SK-N-SH (cell line): Measurements from ENCODE around the gene NCAM1. TPM values are rescaled to one million over a fixed set of nuclear protein-coding genes. Genes with fewer than 3 reads are reported as not detected.

Experiments
- CTCF ChIA-PET: fragments of 300-600, 350-600 bp; formaldehyde crosslinking; extraction: SDS; loops from one replicate; lab custom pipeline; 2021; lab: Yijun Ruan, JAX
- POLR2A ChIA-PET: fragments of 350-600 bp; sonication (Branson Sonifier 250); formaldehyde crosslinking; extraction: SDS; loops from one replicate; lab custom pipeline; 2020; ENCODE audit warnings: antibody characterized with exemption, inconsistent platforms; lab: Yijun Ruan, JAX
- DNase-seq: peaks from one replicate; pipeline ENCODE4 v3.0.0; 2012
- H2AFZ ChIP-seq: fragments of 200-600 bp; sonication (generic); 2 replicates; pipeline ENCODE4 v1.8.1; 2016; ENCODE audit warnings: antibody characterized with exemption, mild to moderate bottlenecking, low read depth
- H3F3A ChIP-seq: fragments of 200-600 bp; sonication (generic); replicated peaks from 2 replicates; pipeline ENCODE3; 2016; ENCODE audit warnings: antibody characterized with exemption, mild to moderate bottlenecking; ENCODE audit not compliant: insufficient read depth
- H3K27ac ChIP-seq, 2 experiments: fragments of 200-500 bp in 1 of 2; fragments of 200-600 bp in 1 of 2; sonication (Bioruptor generic) in 1 of 2; sonication (generic), shearing (Covaris generic) in 1 of 2; 2 replicates each; pipeline versions ENCODE4 v1.5.1 to v1.6.1; 2014 to 2016; ENCODE audit warnings: low read depth in 2 of 2, inconsistent platforms in 1 of 2, low read length in 1 of 2, mild to moderate bottlenecking in 1 of 2, mixed read lengths in 1 of 2
- H3K27me3 ChIP-seq: fragments of 200-600 bp; sonication (generic), shearing (Covaris generic); 2 replicates; pipeline ENCODE4 v1.6.1; 2016; ENCODE audit warnings: mixed run types; ENCODE audit not compliant: insufficient read depth
- H3K36me3 ChIP-seq, 2 experiments: fragments of 200-500 bp in 1 of 2; fragments of 200-600 bp in 1 of 2; sonication (Bioruptor generic) in 1 of 2; sonication (generic) in 1 of 2; replicated peaks in 1 of 2; 2 replicates each; pipeline versions ENCODE3 to v1.5.1; 2014 to 2016; ENCODE audit warnings: low read length in 1 of 2, mild to moderate bottlenecking in 1 of 2; ENCODE audit not compliant: insufficient read depth in 2 of 2, control insufficient read depth in 1 of 2
- H3K4me1 ChIP-seq, 2 experiments: fragments of 200-500 bp in 1 of 2; fragments of 200-600 bp in 1 of 2; sonication (Bioruptor generic) in 1 of 2; sonication (generic), shearing (Covaris generic) in 1 of 2; 2 replicates each; pipeline versions ENCODE4 v1.5.1 to v1.6.1; 2014 to 2016; ENCODE audit warnings: low read depth in 1 of 2, low read length in 1 of 2, mixed run types in 1 of 2; ENCODE audit not compliant: insufficient read depth in 2 of 2, control insufficient read depth in 1 of 2
- H3K4me2 ChIP-seq: fragments of 200-600 bp; sonication (generic), shearing (Covaris generic); 2 replicates; pipeline ENCODE4 v1.6.1; 2017; ENCODE audit warnings: mixed run types
- H3K4me3 ChIP-seq, 2 experiments: fragments of 200-500 bp in 1 of 2; fragments of 200-600 bp in 1 of 2; sonication (Bioruptor generic) in 1 of 2; sonication (generic), shearing (Covaris generic) in 1 of 2; 2 replicates each; pipeline versions ENCODE4 v1.5.1 to v1.8.1; 2014 to 2016; ENCODE audit warnings: low read depth in 2 of 2, inconsistent platforms in 1 of 2, low read length in 1 of 2, mild to moderate bottlenecking in 1 of 2, mixed read lengths in 1 of 2, moderate library complexity in 1 of 2
- H3K79me2 ChIP-seq: fragments of 200-600 bp; sonication (generic); 2 replicates; pipeline ENCODE4 v1.8.1; 2017; ENCODE audit warnings: mild to moderate bottlenecking; ENCODE audit not compliant: insufficient read depth
- H3K9ac ChIP-seq: fragments of 200-600 bp; sonication (generic); 2 replicates; pipeline ENCODE4 v1.6.1; 2017; ENCODE audit warnings: mixed run types
- H3K9me2 ChIP-seq: fragments of 200-600 bp; sonication (generic); 2 replicates; pipeline ENCODE4 v1.6.1; 2017; ENCODE audit warnings: mixed run types
- H3K9me3 ChIP-seq: fragments of 200-600 bp; sonication (generic); 2 replicates; pipeline ENCODE4 v1.6.1; 2017; ENCODE audit warnings: mixed run types, mild to moderate bottlenecking, moderate library complexity
- H4K20me1 ChIP-seq: fragments of 200-600 bp; sonication (generic); 2 replicates; pipeline ENCODE4 v1.6.1; 2017; ENCODE audit warnings: mild to moderate bottlenecking, mixed run types; ENCODE audit not compliant: insufficient read depth
- CHD2 ChIP-seq: fragments of 150-350 bp; IDR thresholded peaks from 2 replicates; pipeline ENCODE4 v1.6.1; 2018; ENCODE audit warnings: low read length; ENCODE audit not compliant: partially characterized antibody
- CTCF ChIP-seq: fragments of 200-600 bp; sonication (generic); IDR thresholded peaks from 2 replicates; pipeline ENCODE4 v1.6.1; 2017; ENCODE audit warnings: antibody characterized with exemption, mild to moderate bottlenecking, moderate library complexity
- ELF1 ChIP-seq: IDR thresholded peaks from 2 replicates; pipeline ENCODE4 v1.4.0; 2012
- FOSL2 ChIP-seq: IDR thresholded peaks from 2 replicates; pipeline ENCODE4 v1.4.0; 2012; ENCODE audit warnings: low read depth, mild to moderate bottlenecking, moderate library complexity, borderline replicate concordance
- FOXJ3 ChIP-seq: sonication (generic); formaldehyde crosslinking; IDR thresholded peaks from 2 replicates; pipeline ENCODE4 v1.5.1; 2020; ENCODE audit warnings: mild to moderate bottlenecking, missing genetic modification reagents
- JUND ChIP-seq: IDR thresholded peaks from 2 replicates; pipeline ENCODE4 v1.4.0; 2012
- NFIC ChIP-seq: IDR thresholded peaks from 2 replicates; pipeline ENCODE4 v1.4.0; 2012; ENCODE audit warnings: borderline replicate concordance
- POLR2AphosphoS5 ChIP-seq: IDR thresholded peaks from 2 replicates; pipeline ENCODE4 v1.6.1; 2012; ENCODE audit warnings: low read depth, low read length
- RFX5 ChIP-seq: IDR thresholded peaks from 2 replicates; pipeline ENCODE4 v1.6.1; 2012; ENCODE audit warnings: mild to moderate bottlenecking, improper control_type of control experiment, low read length
- ZBTB33 ChIP-seq: IDR thresholded peaks from 2 replicates; pipeline ENCODE4 v1.4.0; 2012; ENCODE audit warnings: low read depth, borderline replicate concordance
- WGBS: methylation state at CpG from one replicate; pipeline ENCODE4 v1.1.6; 2017; ENCODE audit warnings: low lambda C conversion rate; 5-methylcytosine and 5-hydroxymethylcytosine counted together
- polyA plus RNA-seq, 3 experiments: library from polyadenylated mRNA; depleted of rRNA; stranded (reverse); fragments of >200 nt; gene quantifications; 2 replicates each; pipeline ENCODE4 v1.2.3, GENCODE V29; 2012

NCAM1 gene
- polyA plus RNA-seq, 1 of the 3 experiments (the other 2 are of a cell fraction), result 19.4 TPM

- H3K27ac ChIP-seq, result no peak overlapping the region
- no peak overlapping the region for H2AFZ ChIP-seq
- H3K9me3 ChIP-seq, result no peaks in the 10 kb centered on the region
- H3F3A ChIP-seq, result no peaks in the 10 kb centered on the region
- peaks cover 7 to 22% of the 10 kb centered on the region in 2 experiments; a peak in 3 of 4 replicates for H3K4me1 ChIP-seq
- CTCF ChIA-PET, result no interaction called here
- peaks cover 3 to 17% of the 10 kb centered on the region in 2 experiments for H3K36me3 ChIP-seq
- H3K9me2 ChIP-seq, result no peaks in the 10 kb centered on the region
- no peaks in the 10 kb centered on the region for H3K27me3 ChIP-seq
- POLR2A ChIA-PET, result no interaction called here
- no peak for DNase-seq
- no peak for TF ChIP-seq ELF1
- H3K4me3 ChIP-seq, result no peak overlapping the region
- no peaks in the 10 kb centered on the region for H3K79me2 ChIP-seq
- no peak overlapping the region for H3K9ac ChIP-seq
- WGBS, result 80% methylated on average over 7 of the region's 7 CpGs
- no peak overlapping the region for H3K4me2 ChIP-seq
- no peaks in the 10 kb centered on the region for H4K20me1 ChIP-seq
These were observed 284.0 kb downstream of the NCAM1 start for GRCh38 chr11:113245216-113245615.

DNA sequence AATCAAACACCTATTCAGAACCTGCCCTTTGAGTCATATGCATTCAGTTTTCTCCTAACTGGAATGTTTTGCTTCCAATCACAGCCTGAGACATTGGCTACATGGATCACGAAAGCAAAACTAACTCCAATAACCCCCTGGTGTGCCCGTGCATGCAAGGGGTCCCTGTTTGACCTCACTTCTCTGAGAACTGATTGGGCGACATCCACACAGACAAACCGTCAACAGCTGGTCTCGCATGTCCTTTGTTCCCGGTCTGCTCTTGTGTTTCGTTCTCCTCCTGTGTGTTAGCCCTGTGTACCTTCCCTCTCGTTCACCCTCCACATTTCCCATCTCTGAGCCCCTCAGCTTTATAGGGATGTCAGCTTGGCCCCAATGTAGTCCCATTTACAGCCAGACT lies 286.0 kb downstream of the NCAM1 start:
- Histone ChIP-seq H3K79me2 (no peaks in the 10 kb centered on the region), H3K9ac (no peak overlapping the region), H3K4me1 (peaks cover 0 to 7% of the 10 kb centered on the region in 2 experiments; a peak in 1 of 4 replicates), H3K36me3 (peaks cover 3 to 17% of the 10 kb centered on the region in 2 experiments), H4K20me1 (no peaks in the 10 kb centered on the region), H3K9me2 (no peaks in the 10 kb centered on the region), H3K4me3 (no peak overlapping the region), H3K4me2 (no peak overlapping the region), H3K9me3 (no peaks in the 10 kb centered on the region), H3K27ac (no peak overlapping the region), H2AFZ (no peak overlapping the region), H3K27me3 (no peaks in the 10 kb centered on the region), H3F3A (no peaks in the 10 kb centered on the region)
- WGBS, result 86% methylated on average over 8 of the region's 8 CpGs
- ChIA-PET POLR2A (no interaction called here), CTCF (interaction anchor here (1.3 kb wide), 1 partner anchor 156 kb away, joined by 4 read pairs; no protein-coding TSS in a partner anchor)
- TF ChIP-seq FOSL2 (no peak), CHD2 (no peak), RFX5 (no peak), ZBTB33 (no peak), POLR2AphosphoS5 (no peak), JUND (no peak), FOXJ3 (no peak), NFIC (no peak), CTCF (no peak)
- no peak for DNase-seq
